GDM1 (cell line): ENCODE results near the gene CARD11.
A peak's percentile ranks its signal among the peaks of the same experiment; 100 is the strongest.

Source experiments
- DNase-seq: peaks from one replicate; lab custom pipeline; 2025; lab: John Stamatoyannopoulos, UW

CARD11 gene

GRCh38 chr7:2939193-2939885, 104.3 kb downstream of the CARD11 start:
- peak; percentile 47 for DNase-seq

GRCh38 chr7:2938514-2939192, 105.0 kb downstream of the CARD11 start:
- no peak for DNase-seq

GRCh38 chr7:2937701-2938513, 105.8 kb downstream of the CARD11 start:
- no peak for DNase-seq

GRCh38 chr7:2936891-2937580, 106.6 kb downstream of the CARD11 start:
- no peak for DNase-seq

GRCh38 chr7:2936301-2936700, 107.4 kb downstream of the CARD11 start:
- no peak for DNase-seq

GRCh38 chr7:2934984-2935740, 108.5 kb downstream of the CARD11 start:
- no peak for DNase-seq

GRCh38 chr7:2934211-2934731, 109.4 kb downstream of the CARD11 start:
- DNase-seq: no peak

GRCh38 chr7:2932402-2933251, 111.0 kb downstream of the CARD11 start:
- no peak for DNase-seq

- no peak for DNase-seq
Measured at GRCh38 chr7:2931034-2931415, 112.6 kb downstream of the CARD11 start.

- DNase-seq: no peak
Measured at GRCh38 chr7:2930310-2931033, 113.2 kb downstream of the CARD11 start.

GRCh38 chr7:2929321-2930201, 114.1 kb downstream of the CARD11 start:
- no peak for DNase-seq

- no peak for DNase-seq
Measured at GRCh38 chr7:2928613-2929311, 114.9 kb downstream of the CARD11 start.

- DNase-seq: no peak
Measured at GRCh38 chr7:2928256-2928612, 115.4 kb downstream of the CARD11 start.

- no peak for DNase-seq
Measured at GRCh38 chr7:2927592-2927991, 116.1 kb downstream of the CARD11 start.

GRCh38 chr7:2926896-2927405, 116.7 kb downstream of the CARD11 start:
- no peak for DNase-seq

- DNase-seq: no peak
Measured at GRCh38 chr7:2926120-2926895, 117.4 kb downstream of the CARD11 start.
